ENCODE data around the gene TOP2A.

Gene TOP2A, protein sequence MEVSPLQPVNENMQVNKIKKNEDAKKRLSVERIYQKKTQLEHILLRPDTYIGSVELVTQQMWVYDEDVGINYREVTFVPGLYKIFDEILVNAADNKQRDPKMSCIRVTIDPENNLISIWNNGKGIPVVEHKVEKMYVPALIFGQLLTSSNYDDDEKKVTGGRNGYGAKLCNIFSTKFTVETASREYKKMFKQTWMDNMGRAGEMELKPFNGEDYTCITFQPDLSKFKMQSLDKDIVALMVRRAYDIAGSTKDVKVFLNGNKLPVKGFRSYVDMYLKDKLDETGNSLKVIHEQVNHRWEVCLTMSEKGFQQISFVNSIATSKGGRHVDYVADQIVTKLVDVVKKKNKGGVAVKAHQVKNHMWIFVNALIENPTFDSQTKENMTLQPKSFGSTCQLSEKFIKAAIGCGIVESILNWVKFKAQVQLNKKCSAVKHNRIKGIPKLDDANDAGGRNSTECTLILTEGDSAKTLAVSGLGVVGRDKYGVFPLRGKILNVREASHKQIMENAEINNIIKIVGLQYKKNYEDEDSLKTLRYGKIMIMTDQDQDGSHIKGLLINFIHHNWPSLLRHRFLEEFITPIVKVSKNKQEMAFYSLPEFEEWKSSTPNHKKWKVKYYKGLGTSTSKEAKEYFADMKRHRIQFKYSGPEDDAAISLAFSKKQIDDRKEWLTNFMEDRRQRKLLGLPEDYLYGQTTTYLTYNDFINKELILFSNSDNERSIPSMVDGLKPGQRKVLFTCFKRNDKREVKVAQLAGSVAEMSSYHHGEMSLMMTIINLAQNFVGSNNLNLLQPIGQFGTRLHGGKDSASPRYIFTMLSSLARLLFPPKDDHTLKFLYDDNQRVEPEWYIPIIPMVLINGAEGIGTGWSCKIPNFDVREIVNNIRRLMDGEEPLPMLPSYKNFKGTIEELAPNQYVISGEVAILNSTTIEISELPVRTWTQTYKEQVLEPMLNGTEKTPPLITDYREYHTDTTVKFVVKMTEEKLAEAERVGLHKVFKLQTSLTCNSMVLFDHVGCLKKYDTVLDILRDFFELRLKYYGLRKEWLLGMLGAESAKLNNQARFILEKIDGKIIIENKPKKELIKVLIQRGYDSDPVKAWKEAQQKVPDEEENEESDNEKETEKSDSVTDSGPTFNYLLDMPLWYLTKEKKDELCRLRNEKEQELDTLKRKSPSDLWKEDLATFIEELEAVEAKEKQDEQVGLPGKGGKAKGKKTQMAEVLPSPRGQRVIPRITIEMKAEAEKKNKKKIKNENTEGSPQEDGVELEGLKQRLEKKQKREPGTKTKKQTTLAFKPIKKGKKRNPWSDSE (N-terminal part only)

DNA sequence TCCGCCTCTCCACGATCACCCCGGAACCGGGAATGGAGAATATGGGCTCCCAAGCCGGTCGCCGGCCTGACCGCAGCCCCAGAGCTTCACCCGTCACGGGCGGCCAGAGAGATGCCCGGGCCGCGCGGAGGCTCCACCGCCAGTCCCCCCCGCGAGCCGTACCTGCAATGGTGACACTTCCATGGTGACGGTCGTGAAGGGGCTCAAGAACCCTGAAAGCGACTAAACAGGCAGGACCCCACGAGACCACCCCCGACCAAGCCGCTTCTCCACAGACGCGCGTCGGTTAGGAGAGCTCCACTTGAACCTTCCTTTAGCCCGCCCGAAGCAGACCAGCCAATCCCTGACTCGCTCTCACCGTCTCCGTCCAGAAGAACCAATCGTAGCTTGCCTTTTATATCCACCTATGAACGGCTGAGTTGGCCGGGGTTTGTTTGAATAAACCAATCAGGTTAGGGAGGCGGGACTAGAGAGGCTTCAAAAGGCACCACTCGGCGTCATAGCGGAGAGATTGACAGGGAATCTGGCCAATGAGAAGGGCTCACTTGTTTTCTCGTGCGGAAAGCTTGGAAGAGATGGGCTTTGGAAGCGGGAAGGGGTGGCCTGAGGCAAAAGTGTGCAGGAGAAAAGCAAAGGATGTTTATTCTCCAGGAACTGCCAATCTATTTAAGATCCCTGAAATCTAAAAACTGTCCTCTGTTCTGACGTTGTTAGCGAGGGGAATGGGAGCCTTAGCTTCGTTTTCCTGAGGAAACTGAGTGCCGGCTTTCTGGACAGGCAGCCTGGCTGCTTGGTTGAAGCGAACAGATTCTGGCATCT, at the start of gene TOP2A:
TOP2A (minus strand) TSS at position 288 of the 819 bp plus-strand sequence; CDS start at position 183, 105 bp downstream.
- ATAC-seq, result peak; percentile 99

- ATAC-seq, result no peak
Observed at GRCh38 chr17:40467281-40467867, 49.7 kb upstream of the TOP2A start.

- ATAC-seq, result no peak
Observed at GRCh38 chr17:40466298-40466971, 48.7 kb upstream of the TOP2A start.

DNA sequence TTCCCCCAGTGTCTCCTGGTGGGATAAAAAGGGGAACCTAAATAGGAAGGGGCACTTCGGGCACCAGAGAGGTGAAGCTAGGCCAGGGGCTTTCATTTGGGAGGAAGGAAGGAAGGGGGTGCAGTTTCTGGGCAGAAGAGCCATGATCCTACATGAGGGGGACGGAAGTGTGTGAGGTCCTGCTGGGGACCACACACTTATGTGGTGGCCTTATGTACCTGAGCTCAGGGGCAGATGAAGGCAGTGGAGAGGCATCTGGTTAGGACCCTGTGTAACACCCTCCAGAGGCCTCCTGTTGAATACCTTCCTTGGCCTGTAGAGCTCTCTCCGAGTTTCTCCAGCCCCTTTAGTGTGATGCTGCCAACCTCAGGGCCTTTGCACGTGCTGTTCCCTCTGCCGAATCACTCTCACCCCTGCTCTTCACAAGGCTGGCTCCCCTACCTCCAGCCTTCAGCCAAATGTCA, 46.7 kb upstream of the TOP2A start:
- no peak for ATAC-seq

- ATAC-seq, result no peak
Observed at GRCh38 chr17:40463122-40463550, 45.4 kb upstream of the TOP2A start.

GRCh38 chr17:40462343-40463121, 44.8 kb upstream of the TOP2A start:
- ATAC-seq, result no peak

GRCh38 chr17:40461732-40462342, 44.1 kb upstream of the TOP2A start:
- ATAC-seq, result no peak

- no peak for ATAC-seq
Observed at GRCh38 chr17:40460968-40461731, 43.5 kb upstream of the TOP2A start.

DNA sequence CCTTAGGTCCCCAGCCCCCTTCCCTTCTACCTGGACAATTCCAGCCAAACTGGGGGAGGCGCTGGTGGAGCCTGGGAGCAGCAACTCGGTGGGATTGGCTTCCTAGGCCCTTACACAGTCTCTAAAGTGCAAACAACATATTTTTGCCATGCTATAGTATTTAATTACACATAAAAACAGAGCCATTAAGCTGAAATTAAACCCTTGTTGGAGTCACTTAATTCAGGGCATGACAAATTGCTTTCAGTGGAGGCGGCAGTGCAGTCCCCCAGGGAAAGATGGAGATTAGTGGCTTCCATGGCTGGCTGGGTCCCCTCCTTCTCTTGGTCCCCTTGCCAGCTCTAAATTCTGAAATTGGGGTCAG, 42.9 kb upstream of the TOP2A start:
- ATAC-seq, result no peak

DNA sequence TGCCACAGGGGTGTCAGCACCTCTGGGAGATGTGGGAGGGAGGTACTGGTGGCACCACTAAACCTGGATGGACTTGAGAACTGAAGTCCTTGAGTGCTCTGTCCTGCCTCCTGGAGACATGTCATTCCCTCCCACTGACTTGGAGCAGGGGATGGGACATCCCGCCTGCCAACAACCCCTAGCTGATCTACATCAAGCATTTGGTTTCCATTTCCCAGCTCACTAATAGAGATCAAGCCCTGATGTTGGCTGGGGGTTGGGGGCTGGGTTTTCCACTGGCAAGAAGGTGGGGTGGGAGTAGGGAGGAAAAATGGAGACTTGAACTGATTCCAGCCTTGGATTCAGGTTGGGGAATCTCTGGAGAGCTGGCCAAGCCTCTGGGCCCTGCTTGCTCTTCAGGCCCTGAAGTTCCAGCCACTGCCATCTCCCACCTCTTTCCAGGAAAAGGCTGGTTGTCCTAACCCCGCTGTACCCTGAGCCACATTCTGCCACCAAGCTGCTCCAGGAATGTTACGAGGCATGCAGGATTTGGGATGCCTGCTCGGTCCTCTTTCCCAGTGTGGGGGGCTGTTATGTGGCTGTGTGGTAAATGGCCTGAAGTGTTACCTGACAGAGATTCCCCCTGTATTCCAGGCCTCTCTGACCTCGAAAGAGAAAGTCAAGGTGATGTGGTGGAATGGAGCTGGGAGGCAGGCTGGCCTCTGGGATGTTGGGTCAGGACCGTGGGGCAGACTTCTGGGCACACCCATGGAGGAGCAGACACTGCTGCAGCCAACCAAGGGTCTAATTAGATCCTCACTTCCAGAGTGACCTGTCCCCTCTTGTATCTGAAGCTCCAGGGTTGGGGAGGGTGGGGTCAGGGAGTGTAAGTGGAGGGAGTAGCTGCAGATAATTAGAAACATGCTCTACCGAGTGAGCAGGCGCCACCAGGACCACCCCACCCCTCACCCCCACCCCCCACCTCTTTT, 42.2 kb upstream of the TOP2A start:
- ATAC-seq, result no peak

- ATAC-seq, result no peak
Observed at GRCh38 chr17:40458851-40459482, 41.3 kb upstream of the TOP2A start.

DNA sequence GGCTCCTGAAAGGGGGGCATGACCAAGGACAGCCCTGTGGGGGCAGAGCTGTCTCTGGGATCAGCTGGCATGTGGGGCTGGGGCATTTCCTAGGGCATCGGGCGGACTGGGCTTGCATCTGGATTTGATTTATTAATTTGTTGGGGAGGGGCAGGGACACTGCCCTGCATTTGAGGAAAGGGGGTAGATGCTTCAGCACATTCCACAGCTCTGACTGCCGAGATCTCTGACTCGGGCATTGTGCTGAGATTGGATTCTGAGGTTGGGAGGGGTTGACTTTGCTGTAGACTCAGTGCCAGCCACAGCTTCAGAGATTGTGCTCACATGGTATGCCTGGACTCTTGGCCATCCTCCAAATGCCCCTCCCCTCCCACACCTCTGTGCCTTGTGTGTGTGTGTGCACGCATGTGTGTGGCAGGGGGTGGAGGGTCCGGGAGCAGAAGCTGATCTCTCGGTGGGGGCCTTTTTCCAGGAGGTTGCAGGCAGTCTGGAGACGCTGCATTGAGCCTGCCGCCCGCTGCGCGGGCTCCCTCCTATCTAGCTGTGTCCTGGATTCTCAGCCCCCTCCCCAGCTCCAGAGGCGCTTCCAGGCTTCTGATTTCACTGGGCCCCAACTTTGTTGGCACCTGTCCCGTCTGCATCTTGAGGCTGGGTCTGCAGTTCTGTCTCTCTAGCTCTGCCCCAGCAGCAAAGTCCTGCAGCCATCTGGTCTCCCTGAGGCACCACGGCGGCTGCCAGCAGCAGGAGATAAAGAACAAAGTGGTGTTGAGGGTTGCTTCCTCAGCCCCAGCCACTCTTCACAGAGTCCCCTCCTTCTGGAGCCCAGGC, 40.5 kb upstream of the TOP2A start:
- ATAC-seq, result no peak

DNA sequence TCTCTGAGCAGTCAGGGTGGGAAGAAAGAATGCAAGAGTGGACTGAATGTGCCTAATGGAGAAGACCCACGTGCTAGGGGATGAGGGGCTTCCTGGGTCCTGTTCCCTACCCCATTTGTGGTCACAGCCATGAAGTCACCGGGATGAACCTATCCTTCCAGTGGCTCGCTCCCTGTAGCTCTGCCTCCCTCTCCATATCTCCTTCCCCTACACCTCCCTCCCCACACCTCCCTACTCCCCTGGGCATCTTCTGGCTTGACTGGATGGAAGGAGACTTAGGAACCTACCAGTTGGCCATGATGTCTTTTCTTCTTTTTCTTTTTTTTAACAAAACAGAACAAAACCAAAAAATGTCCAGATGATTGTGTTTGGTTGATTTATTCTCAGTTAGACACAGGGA, 39.7 kb upstream of the TOP2A start:
- no peak for ATAC-seq

GRCh38 chr17:40456396-40456951, 38.8 kb upstream of the TOP2A start:
- no peak for ATAC-seq

GRCh38 chr17:40454613-40454995, 36.9 kb upstream of the TOP2A start:
- no peak for ATAC-seq
